Smooth muscle cell (in vitro differentiated cells): ENCODE data around the gene SUPT5H. TPM values are rescaled to one million over a fixed set of nuclear protein-coding genes. Genes with fewer than 3 reads are reported as not detected.

Experiments used
- DNase-seq: peaks from one replicate; lab custom pipeline; 2025; ENCODE audit not compliant: unreplicated experiment; lab: John Stamatoyannopoulos, UW
- H2AFZ ChIP-seq: fragments of 200-600 bp; sonication (generic); 2 replicates; pipeline ENCODE4 v1.6.0; 2016; ENCODE audit warnings: antibody characterized with exemption, low read depth, mild to moderate bottlenecking
- H3F3A ChIP-seq: fragments of 200-600 bp; sonication (generic); 2 replicates; pipeline ENCODE4 v1.6.0; 2017; ENCODE audit warnings: antibody characterized with exemption, low read depth
- H3K27ac ChIP-seq: fragments of 200-600 bp; sonication (generic); 2 replicates; pipeline ENCODE4 v1.5.1; 2016; ENCODE audit warnings: low read depth, mild to moderate bottlenecking
- H3K27me3 ChIP-seq: fragments of 200-600 bp; sonication (generic); 2 replicates; pipeline ENCODE4 v1.6.1; 2016; ENCODE audit warnings: low read depth, mild to moderate bottlenecking
- H3K36me3 ChIP-seq: fragments of 200-600 bp; sonication (generic); 2 replicates; pipeline ENCODE4 v1.5.1; 2016; ENCODE audit warnings: low read depth
- H3K4me1 ChIP-seq: fragments of 200-600 bp; sonication (generic); 2 replicates; pipeline ENCODE4 v1.5.1; 2016; ENCODE audit warnings: low read depth
- H3K4me2 ChIP-seq: fragments of 200-600 bp; sonication (generic); 2 replicates; pipeline ENCODE4 v1.6.0; 2016; ENCODE audit warnings: mild to moderate bottlenecking
- H3K4me3 ChIP-seq: fragments of 200-600 bp; sonication (generic); 2 replicates; pipeline ENCODE4 v1.5.1; 2016; ENCODE audit warnings: mild to moderate bottlenecking
- H3K79me2 ChIP-seq: fragments of 200-600 bp; sonication (generic); 2 replicates; pipeline ENCODE4 v1.6.0; 2016; ENCODE audit warnings: low read depth, mild to moderate bottlenecking
- H3K9ac ChIP-seq: fragments of 200-600 bp; sonication (generic); 2 replicates; pipeline ENCODE4 v1.6.0; 2016; ENCODE audit warnings: low read depth
- H3K9me3 ChIP-seq: fragments of 200-600 bp; sonication (generic); replicated peaks from 2 replicates; pipeline ENCODE4 v1.5.1; 2016; ENCODE audit warnings: low read depth
- H4K20me1 ChIP-seq: fragments of 200-600 bp; sonication (generic); 2 replicates; pipeline ENCODE4 v1.6.0; 2016; ENCODE audit warnings: low read depth
- WGBS: methylation state at CpG from one replicate; pipeline ENCODE4 v1.1.7; 2016; ENCODE audit warnings: low lambda C conversion rate; 5-methylcytosine and 5-hydroxymethylcytosine counted together
- polyA plus RNA-seq: library from polyadenylated mRNA; unstranded; fragments of >200 nt; fragmentation: Nextera tagmentation; extraction: Ambion mirVana; gene quantifications from 2 replicates; pipeline ENCODE4 v1.2.1, GENCODE V29; 2016
- total RNA-seq: library from RNA; depleted of rRNA; stranded (reverse); fragments of >200 nt; gene quantifications from 2 replicates; pipeline ENCODE4 v1.2.3, GENCODE V29; 2014
- TF ChIP-seq, protein P1 (sequence below): fragments of 200-600 bp; sonication (generic); IDR thresholded peaks from 2 replicates; pipeline ENCODE4 v1.5.1; 2017; ENCODE audit warnings: borderline replicate concordance, mild to moderate bottlenecking, antibody characterized with exemption; ENCODE audit not compliant: insufficient read depth, poor library complexity, severe bottlenecking

Gene SUPT5H
- total and polyA plus RNA-seq, 2 experiments from 2014 or later: 44.9 to 134 TPM

DNA sequence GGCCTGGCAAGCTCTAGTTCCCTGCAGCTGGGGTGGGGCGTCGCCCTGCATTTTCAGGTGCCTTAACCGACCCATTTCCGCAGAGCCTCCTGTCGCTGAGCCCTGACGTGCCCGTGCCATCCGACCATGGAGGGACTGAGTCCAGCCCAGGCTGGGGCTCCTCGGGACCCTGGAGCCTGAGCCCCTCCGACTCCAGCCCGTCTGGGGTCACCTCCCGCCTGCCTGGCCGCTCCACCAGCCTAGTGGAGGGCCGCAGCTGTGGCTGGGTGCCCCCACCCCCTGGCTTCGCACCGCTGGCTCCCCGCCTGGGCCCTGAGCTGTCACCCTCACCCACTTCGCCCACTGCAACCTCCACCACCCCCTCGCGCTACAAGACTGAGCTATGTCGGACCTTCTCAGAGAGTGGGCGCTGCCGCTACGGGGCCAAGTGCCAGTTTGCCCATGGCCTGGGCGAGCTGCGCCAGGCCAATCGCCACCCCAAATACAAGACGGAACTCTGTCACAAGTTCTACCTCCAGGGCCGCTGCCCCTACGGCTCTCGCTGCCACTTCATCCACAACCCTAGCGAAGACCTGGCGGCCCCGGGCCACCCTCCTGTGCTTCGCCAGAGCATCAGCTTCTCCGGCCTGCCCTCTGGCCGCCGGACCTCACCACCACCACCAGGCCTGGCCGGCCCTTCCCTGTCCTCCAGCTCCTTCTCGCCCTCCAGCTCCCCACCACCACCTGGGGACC is 37.6 kb upstream of the SUPT5H start:
- H3K9ac ChIP-seq: peak overlapping the region; percentile 92
- H3K4me1 ChIP-seq: peaks cover 22% of the 10 kb centered on the region
- peak overlapping the region; percentile 94 for H3K4me2 ChIP-seq
- peak overlapping the region; percentile 96 for H3K4me3 ChIP-seq
- H3K36me3 ChIP-seq: no peaks in the 10 kb centered on the region
- H3K9me3 ChIP-seq: no peaks in the 10 kb centered on the region
- no peak overlapping the region for H2AFZ ChIP-seq
- no peak for DNase-seq
- peak overlapping the region; percentile 95 for H3K27ac ChIP-seq
- whole genome bisulfite sequencing: 45% methylated on average over 37 of the region's 40 CpGs
- H3K27me3 ChIP-seq: no peaks in the 10 kb centered on the region
- peaks cover 36% of the 10 kb centered on the region for H3F3A ChIP-seq
- peaks cover 27% of the 10 kb centered on the region for H3K79me2 ChIP-seq
- TF ChIP-seq, protein P1, sequence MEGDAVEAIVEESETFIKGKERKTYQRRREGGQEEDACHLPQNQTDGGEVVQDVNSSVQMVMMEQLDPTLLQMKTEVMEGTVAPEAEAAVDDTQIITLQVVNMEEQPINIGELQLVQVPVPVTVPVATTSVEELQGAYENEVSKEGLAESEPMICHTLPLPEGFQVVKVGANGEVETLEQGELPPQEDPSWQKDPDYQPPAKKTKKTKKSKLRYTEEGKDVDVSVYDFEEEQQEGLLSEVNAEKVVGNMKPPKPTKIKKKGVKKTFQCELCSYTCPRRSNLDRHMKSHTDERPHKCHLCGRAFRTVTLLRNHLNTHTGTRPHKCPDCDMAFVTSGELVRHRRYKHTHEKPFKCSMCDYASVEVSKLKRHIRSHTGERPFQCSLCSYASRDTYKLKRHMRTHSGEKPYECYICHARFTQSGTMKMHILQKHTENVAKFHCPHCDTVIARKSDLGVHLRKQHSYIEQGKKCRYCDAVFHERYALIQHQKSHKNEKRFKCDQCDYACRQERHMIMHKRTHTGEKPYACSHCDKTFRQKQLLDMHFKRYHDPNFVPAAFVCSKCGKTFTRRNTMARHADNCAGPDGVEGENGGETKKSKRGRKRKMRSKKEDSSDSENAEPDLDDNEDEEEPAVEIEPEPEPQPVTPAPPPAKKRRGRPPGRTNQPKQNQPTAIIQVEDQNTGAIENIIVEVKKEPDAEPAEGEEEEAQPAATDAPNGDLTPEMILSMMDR: no peak
- H4K20me1 ChIP-seq: peaks cover 23% of the 10 kb centered on the region

- TF ChIP-seq, protein P1: no peak
- Histone ChIP-seq H3K9ac (peak overlapping the region; percentile 92), H3K27me3 (no peaks in the 10 kb centered on the region), H3K79me2 (peaks cover 33% of the 10 kb centered on the region), H3K4me2 (peak overlapping the region; percentile 94), H2AFZ (no peak overlapping the region), H3K27ac (peak overlapping the region; percentile 95), H3F3A (peaks cover 30% of the 10 kb centered on the region), H3K9me3 (no peaks in the 10 kb centered on the region), H4K20me1 (peaks cover 23% of the 10 kb centered on the region), H3K36me3 (no peaks in the 10 kb centered on the region), H3K4me1 (peaks cover 17% of the 10 kb centered on the region), H3K4me3 (peak overlapping the region; percentile 96)
- DNase-seq: no peak
- 69% methylated on average over 17 of the region's 20 CpGs for WGBS
These were observed 36.8 kb upstream of the SUPT5H start for GRCh38 chr19:39408392-39409207.

- WGBS: 2% methylated on average over 37 of the region's 52 CpGs
- H3K4me1 ChIP-seq: peaks cover 13% of the 10 kb centered on the region
- H3K36me3 ChIP-seq: no peaks in the 10 kb centered on the region
- peak overlapping the region; percentile 95 for H3K27ac ChIP-seq
- peak overlapping the region; percentile 96 for H3K4me3 ChIP-seq
- H3K79me2 ChIP-seq: peaks cover 41% of the 10 kb centered on the region
- no peaks in the 10 kb centered on the region for H3K27me3 ChIP-seq
- H2AFZ ChIP-seq: no peak overlapping the region
- peaks cover 25% of the 10 kb centered on the region for H3F3A ChIP-seq
- no peak for DNase-seq
- no peaks in the 10 kb centered on the region for H3K9me3 ChIP-seq
- TF ChIP-seq, protein P1: no peak
- H3K9ac ChIP-seq: peak overlapping the region; percentile 92
- H4K20me1 ChIP-seq: peaks cover 25% of the 10 kb centered on the region
- peak overlapping the region; percentile 94 for H3K4me2 ChIP-seq
These were observed 36.0 kb upstream of the SUPT5H start for GRCh38 chr19:39409208-39410016.
